ENCODE measurements around the gene GPR143. TPM values are rescaled to one million over a fixed set of nuclear protein-coding genes. Genes with fewer than 3 reads are reported as not detected.

The GPR143 gene
- polyA plus RNA-seq, 2 of the 4 experiments (the other 2 are of a cell fraction), result not detected

DNA sequence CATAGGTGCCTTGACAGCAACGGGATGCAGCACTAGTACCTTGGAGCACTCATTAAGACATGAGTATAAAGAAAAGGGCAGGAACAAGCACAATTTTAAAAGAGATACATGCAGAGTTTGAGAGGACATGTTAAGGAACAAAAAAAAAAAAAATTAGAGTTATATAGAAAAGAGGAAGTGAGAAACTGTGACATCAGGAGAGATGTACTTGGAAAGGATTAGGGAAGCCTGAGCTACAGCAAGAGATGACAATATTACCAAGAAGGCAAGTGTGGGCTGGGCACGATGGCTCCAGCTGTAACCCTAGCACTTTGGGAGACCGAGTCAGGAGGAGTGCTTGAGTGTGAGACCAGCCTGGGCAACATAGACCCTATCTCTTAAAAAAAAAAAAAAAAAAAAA is 37.4 kb downstream of the GPR143 start:
- FAIRE-seq (no peak), ATAC-seq (no peak), DNase-seq (ENCODE audit: low read depth in 1 of 2, low spot score in 1 of 2) (no peak)
- Histone ChIP-seq H3K4me2 (no peak overlapping the region), H3K4me1 (no peaks in the 10 kb centered on the region), H3K4me3 (no peak overlapping the region), H3K9me3 (peaks cover 18% of the 10 kb centered on the region), H3K27ac (no peak overlapping the region)
- 5% methylated on average over 3 of the region's 3 CpGs for whole genome bisulfite sequencing (ENCODE audit: missing lambda C conversion rate)
- TF ChIP-seq, protein P1, sequence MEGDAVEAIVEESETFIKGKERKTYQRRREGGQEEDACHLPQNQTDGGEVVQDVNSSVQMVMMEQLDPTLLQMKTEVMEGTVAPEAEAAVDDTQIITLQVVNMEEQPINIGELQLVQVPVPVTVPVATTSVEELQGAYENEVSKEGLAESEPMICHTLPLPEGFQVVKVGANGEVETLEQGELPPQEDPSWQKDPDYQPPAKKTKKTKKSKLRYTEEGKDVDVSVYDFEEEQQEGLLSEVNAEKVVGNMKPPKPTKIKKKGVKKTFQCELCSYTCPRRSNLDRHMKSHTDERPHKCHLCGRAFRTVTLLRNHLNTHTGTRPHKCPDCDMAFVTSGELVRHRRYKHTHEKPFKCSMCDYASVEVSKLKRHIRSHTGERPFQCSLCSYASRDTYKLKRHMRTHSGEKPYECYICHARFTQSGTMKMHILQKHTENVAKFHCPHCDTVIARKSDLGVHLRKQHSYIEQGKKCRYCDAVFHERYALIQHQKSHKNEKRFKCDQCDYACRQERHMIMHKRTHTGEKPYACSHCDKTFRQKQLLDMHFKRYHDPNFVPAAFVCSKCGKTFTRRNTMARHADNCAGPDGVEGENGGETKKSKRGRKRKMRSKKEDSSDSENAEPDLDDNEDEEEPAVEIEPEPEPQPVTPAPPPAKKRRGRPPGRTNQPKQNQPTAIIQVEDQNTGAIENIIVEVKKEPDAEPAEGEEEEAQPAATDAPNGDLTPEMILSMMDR (IDR thresholded peaks at IDR 0.05), result no peak
- TF ChIP-seq MAZ (IDR thresholded peaks at IDR 0.05; ENCODE audit: borderline replicate concordance, low read depth, low read length), result no peak
- TF ChIP-seq EHMT2 (IDR thresholded peaks at IDR 0.05; ENCODE audit: low read depth), result no peak
- TF ChIP-seq, protein P2, sequence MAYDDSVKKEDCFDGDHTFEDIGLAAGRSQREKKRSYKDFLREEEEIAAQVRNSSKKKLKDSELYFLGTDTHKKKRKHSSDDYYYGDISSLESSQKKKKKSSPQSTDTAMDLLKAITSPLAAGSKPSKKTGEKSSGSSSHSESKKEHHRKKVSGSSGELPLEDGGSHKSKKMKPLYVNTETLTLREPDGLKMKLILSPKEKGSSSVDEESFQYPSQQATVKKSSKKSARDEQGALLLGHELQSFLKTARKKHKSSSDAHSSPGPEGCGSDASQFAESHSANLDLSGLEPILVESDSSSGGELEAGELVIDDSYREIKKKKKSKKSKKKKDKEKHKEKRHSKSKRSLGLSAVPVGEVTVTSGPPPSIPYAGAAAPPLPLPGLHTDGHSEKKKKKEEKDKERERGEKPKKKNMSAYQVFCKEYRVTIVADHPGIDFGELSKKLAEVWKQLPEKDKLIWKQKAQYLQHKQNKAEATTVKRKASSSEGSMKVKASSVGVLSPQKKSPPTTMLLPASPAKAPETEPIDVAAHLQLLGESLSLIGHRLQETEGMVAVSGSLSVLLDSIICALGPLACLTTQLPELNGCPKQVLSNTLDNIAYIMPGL (CRISPR knock-in tag; IDR thresholded peaks at IDR 0.05; ENCODE audit: borderline replicate concordance), result no peak
- TF ChIP-seq CBX2 (IDR thresholded peaks at IDR 0.05; ENCODE audit: borderline replicate concordance, low read depth), result no peak
- TF ChIP-seq PHF8 (IDR thresholded peaks at IDR 0.05; ENCODE audit: borderline replicate concordance, low read depth), result no peak
- no peak for TF ChIP-seq KDM1A (IDR thresholded peaks at IDR 0.05; ENCODE audit: low read depth)
- ChIA-PET CTCF (interaction anchor here (0.6 kb wide), 1 partner anchor 20 kb away, joined by 3 read pairs; no protein-coding TSS in a partner anchor), POLR2A (no interaction called here)

DNA sequence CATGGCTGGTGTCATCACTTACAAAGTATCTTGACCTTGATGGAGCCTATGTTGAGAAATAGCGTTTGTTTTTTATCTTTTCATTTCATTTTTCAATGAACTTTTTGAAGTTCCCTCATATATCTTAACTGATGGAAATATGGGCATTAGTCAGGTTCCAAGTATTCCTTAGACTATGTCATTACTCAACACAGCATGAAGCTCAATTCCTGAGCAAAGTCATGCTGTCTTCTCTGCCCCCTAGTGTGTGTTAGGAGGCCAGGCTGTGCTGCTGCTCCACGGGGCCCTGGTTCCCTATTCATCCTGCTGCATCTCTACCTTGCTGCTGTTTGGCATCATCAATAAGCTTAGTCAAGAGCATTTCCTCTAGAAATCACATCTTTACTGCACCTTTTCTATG is 40.9 kb downstream of the GPR143 start:
- no peak for DNase-seq (ENCODE audit: low read depth in 1 of 2, low spot score in 1 of 2)
- Histone ChIP-seq H3K27ac (no peak overlapping the region), H3K4me2 (no peak overlapping the region), H3K9me3 (peaks cover 17% of the 10 kb centered on the region), H3K4me1 (no peaks in the 10 kb centered on the region), H3K4me3 (no peak overlapping the region)
- ChIA-PET POLR2A (no interaction called here), CTCF (no interaction called here)
- TF ChIP-seq, protein P3, sequence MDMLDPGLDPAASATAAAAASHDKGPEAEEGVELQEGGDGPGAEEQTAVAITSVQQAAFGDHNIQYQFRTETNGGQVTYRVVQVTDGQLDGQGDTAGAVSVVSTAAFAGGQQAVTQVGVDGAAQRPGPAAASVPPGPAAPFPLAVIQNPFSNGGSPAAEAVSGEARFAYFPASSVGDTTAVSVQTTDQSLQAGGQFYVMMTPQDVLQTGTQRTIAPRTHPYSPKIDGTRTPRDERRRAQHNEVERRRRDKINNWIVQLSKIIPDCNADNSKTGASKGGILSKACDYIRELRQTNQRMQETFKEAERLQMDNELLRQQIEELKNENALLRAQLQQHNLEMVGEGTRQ (IDR thresholded peaks at IDR 0.05), result no peak
- no peak for TF ChIP-seq KDM1A (IDR thresholded peaks at IDR 0.05; ENCODE audit: low read depth)
- no peak for TF ChIP-seq HDAC2 (IDR thresholded peaks at IDR 0.05)
- no peak for TF ChIP-seq RCOR1 (IDR thresholded peaks at IDR 0.05; ENCODE audit: low read depth, low read length)
- no peak for TF ChIP-seq ZNF302 (CRISPR knock-in tag; IDR thresholded peaks at IDR 0.05)
- TF ChIP-seq, protein P4, sequence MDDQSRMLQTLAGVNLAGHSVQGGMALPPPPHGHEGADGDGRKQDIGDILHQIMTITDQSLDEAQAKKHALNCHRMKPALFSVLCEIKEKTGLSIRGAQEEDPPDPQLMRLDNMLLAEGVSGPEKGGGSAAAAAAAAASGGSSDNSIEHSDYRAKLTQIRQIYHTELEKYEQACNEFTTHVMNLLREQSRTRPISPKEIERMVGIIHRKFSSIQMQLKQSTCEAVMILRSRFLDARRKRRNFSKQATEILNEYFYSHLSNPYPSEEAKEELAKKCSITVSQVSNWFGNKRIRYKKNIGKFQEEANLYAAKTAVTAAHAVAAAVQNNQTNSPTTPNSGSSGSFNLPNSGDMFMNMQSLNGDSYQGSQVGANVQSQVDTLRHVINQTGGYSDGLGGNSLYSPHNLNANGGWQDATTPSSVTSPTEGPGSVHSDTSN (IDR thresholded peaks at IDR 0.05), result no peak
- TF ChIP-seq, protein P5, sequence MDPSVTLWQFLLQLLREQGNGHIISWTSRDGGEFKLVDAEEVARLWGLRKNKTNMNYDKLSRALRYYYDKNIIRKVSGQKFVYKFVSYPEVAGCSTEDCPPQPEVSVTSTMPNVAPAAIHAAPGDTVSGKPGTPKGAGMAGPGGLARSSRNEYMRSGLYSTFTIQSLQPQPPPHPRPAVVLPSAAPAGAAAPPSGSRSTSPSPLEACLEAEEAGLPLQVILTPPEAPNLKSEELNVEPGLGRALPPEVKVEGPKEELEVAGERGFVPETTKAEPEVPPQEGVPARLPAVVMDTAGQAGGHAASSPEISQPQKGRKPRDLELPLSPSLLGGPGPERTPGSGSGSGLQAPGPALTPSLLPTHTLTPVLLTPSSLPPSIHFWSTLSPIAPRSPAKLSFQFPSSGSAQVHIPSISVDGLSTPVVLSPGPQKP (IDR thresholded peaks at IDR 0.05; ENCODE audit: low read depth, low read length), result no peak
- no peak for TF ChIP-seq BHLHE40 (IDR thresholded peaks at IDR 0.05; ENCODE audit: low read depth, low read length)
- no peak for TF ChIP-seq POLR2AphosphoS2 (conservative IDR thresholded peaks at IDR 0.05; ENCODE audit: low read length)
- TF ChIP-seq, protein P6, sequence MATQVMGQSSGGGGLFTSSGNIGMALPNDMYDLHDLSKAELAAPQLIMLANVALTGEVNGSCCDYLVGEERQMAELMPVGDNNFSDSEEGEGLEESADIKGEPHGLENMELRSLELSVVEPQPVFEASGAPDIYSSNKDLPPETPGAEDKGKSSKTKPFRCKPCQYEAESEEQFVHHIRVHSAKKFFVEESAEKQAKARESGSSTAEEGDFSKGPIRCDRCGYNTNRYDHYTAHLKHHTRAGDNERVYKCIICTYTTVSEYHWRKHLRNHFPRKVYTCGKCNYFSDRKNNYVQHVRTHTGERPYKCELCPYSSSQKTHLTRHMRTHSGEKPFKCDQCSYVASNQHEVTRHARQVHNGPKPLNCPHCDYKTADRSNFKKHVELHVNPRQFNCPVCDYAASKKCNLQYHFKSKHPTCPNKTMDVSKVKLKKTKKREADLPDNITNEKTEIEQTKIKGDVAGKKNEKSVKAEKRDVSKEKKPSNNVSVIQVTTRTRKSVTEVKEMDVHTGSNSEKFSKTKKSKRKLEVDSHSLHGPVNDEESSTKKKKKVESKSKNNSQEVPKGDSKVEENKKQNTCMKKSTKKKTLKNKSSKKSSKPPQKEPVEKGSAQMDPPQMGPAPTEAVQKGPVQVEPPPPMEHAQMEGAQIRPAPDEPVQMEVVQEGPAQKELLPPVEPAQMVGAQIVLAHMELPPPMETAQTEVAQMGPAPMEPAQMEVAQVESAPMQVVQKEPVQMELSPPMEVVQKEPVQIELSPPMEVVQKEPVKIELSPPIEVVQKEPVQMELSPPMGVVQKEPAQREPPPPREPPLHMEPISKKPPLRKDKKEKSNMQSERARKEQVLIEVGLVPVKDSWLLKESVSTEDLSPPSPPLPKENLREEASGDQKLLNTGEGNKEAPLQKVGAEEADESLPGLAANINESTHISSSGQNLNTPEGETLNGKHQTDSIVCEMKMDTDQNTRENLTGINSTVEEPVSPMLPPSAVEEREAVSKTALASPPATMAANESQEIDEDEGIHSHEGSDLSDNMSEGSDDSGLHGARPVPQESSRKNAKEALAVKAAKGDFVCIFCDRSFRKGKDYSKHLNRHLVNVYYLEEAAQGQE (IDR thresholded peaks at IDR 0.05), result no peak
- TF ChIP-seq, protein P7, sequence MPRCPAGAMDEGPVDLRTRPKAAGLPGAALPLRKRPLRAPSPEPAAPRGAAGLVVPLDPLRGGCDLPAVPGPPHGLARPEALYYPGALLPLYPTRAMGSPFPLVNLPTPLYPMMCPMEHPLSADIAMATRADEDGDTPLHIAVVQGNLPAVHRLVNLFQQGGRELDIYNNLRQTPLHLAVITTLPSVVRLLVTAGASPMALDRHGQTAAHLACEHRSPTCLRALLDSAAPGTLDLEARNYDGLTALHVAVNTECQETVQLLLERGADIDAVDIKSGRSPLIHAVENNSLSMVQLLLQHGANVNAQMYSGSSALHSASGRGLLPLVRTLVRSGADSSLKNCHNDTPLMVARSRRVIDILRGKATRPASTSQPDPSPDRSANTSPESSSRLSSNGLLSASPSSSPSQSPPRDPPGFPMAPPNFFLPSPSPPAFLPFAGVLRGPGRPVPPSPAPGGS (IDR thresholded peaks at IDR 0.05), result no peak
- TF ChIP-seq EHMT2 (IDR thresholded peaks at IDR 0.05; ENCODE audit: low read depth), result no peak
- no peak for TF ChIP-seq HOXB5 (CRISPR knock-in tag; IDR thresholded peaks at IDR 0.05)
- no peak for TF ChIP-seq MAFK (IDR thresholded peaks at IDR 0.05; ENCODE audit: partially characterized antibody)
- TF ChIP-seq ESRRA (IDR thresholded peaks at IDR 0.05; ENCODE audit: borderline replicate concordance, low read length), result no peak
- no peak for TF ChIP-seq KDM5A (IDR thresholded peaks at IDR 0.05)
- TF ChIP-seq CHD2 (IDR thresholded peaks at IDR 0.05; ENCODE audit: low read length, partially characterized antibody), result no peak
- 43% methylated on average over 2 of the region's 2 CpGs for WGBS (ENCODE audit: missing lambda C conversion rate)
- no peak for FAIRE-seq
- peak in 1 of 2 experiments; percentile 51; a peak in 2 of 6 replicates for ATAC-seq
